Erythroblast (primary cell): Measurements from ENCODE around the gene USP25.

Experiments
- GATA1 ChIP-seq: IDR thresholded peaks from 2 replicates; pipeline ENCODE4 v1.6.1; 2011; ENCODE audit warnings: low read depth, mild to moderate bottlenecking, control low read depth, low read length, moderate library complexity
- POLR2A ChIP-seq: IDR thresholded peaks from 2 replicates; pipeline ENCODE4 v1.6.1; 2011; ENCODE audit warnings: mild to moderate bottlenecking, low read length

- TF ChIP-seq POLR2A (no peak), GATA1 (no peak)
Observed at GRCh38 chr21:15759469-15759868, 29.7 kb downstream of the USP25 start.
